Osteoblast (primary cell): ENCODE measurements around the gene BTNL9. TPM values are rescaled to one million over a fixed set of nuclear protein-coding genes. Genes with fewer than 3 reads are reported as not detected.
"Not testable (repeated sequence)": the region's sequence is repeated elsewhere in the genome, so short reads cannot be mapped to it uniquely, and the experiment has no call there.

Source experiments
- DNase-seq: peaks from one replicate; pipeline ENCODE4 v3.0.0; 2011; ENCODE audit warnings: low spot score, mixed read lengths; ENCODE audit not compliant: insufficient read length; ENCODE audit errors: missing footprints
- H2AFZ ChIP-seq: 2 replicates; pipeline ENCODE4 v1.6.0; 2011; ENCODE audit warnings: mild to moderate bottlenecking, low read length
- H3K27ac ChIP-seq: 2 replicates; pipeline ENCODE4 v1.5.1; 2011; ENCODE audit warnings: mild to moderate bottlenecking, low read depth, low read length, moderate library complexity
- H3K27me3 ChIP-seq: 2 replicates; pipeline ENCODE4 v1.6.0; 2012; ENCODE audit warnings: mild to moderate bottlenecking, control low read depth, inconsistent platforms, low read length, moderate library complexity; ENCODE audit not compliant: insufficient read depth
- H3K36me3 ChIP-seq: 2 replicates; pipeline ENCODE4 v1.5.1; 2011; ENCODE audit warnings: mild to moderate bottlenecking, low read length, control low read depth, moderate library complexity; ENCODE audit not compliant: insufficient read depth
- H3K4me1 ChIP-seq: 2 replicates; pipeline ENCODE4 v1.5.1; 2011; ENCODE audit warnings: mild to moderate bottlenecking, low read length, control low read depth, moderate library complexity; ENCODE audit not compliant: insufficient read depth
- H3K4me2 ChIP-seq: 2 replicates; pipeline ENCODE4 v1.6.0; 2011; ENCODE audit warnings: mild to moderate bottlenecking, low read length; ENCODE audit not compliant: insufficient read depth
- H3K4me3 ChIP-seq: fragments of 200-600 bp; sonication (generic); 3 replicates; pipeline ENCODE4 v1.5.1; 2012; ENCODE audit warnings: mild to moderate bottlenecking, low read length, inconsistent platforms; ENCODE audit not compliant: insufficient read depth
- H3K79me2 ChIP-seq: 2 replicates; pipeline ENCODE4 v1.6.0; 2012; ENCODE audit warnings: mild to moderate bottlenecking, low read length, control low read depth, inconsistent platforms; ENCODE audit not compliant: insufficient read depth
- H3K9me3 ChIP-seq: 2 replicates; pipeline ENCODE4 v1.5.1; 2011; ENCODE audit warnings: low read depth, low read length, control low read depth
- H4K20me1 ChIP-seq: 2 replicates; pipeline ENCODE4 v1.6.0; 2012; ENCODE audit warnings: mild to moderate bottlenecking, low read length, control low read depth; ENCODE audit not compliant: insufficient read depth
- total RNA-seq: library from RNA; depleted of rRNA; stranded (reverse); fragments of >200 nt; gene quantifications from 2 replicates; pipeline ENCODE4 v1.2.3, GENCODE V29; 2012
- TF ChIP-seq, protein P1 (sequence below): IDR thresholded peaks from 2 replicates; pipeline ENCODE4 v1.5.1; 2011; ENCODE audit warnings: mild to moderate bottlenecking, low read depth, low read length, moderate library complexity; ENCODE audit errors: extremely low read depth

Gene BTNL9
- total RNA-seq, 1 donor, result not detected

DNA sequence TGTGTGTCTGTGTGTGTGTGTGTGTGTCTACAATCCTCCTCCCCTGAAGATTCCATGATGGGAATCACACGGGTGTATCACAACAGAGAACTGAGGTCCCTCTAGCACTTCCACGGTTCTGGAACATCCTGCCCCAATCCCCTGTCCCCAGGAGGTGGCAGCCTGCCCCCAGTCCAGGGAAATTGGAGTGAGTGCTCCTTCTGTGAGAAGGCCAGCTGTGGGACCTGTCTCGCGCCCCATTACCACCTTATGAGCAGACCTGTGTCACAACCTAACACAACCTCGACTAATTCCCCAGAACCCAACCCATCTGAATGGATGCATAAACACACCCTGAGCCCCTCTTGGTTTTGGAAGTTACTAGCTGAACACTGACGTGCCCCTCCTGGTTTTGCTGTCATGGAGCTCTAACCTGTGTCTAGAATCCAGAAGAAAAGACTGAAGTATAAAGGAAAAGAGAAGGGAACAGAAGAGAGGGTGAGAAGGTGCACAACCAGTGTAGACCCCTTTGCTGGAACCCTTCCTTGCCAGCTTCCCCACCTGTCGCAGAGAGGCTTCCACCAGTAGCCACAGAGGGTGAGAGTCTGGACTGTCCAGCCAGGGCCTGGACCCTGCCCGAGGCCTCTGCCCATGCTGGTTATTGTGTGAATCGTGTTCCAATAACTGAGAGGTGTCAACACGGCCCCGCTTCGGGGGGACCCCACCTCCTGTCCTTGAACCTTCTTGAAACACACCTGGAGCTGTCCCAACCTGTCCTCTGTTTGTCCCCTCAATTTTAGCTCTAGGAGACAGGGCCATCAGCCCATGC is 3.4 kb downstream of the BTNL9 start:
- H3K79me2 ChIP-seq, result no peaks in the 10 kb centered on the region
- no peaks in the 10 kb centered on the region for H3K36me3 ChIP-seq
- H3K27me3 ChIP-seq, result peaks cover 9% of the 10 kb centered on the region
- H4K20me1 ChIP-seq, result no peaks in the 10 kb centered on the region
- no peak overlapping the region for H3K27ac ChIP-seq
- no peaks in the 10 kb centered on the region for H3K9me3 ChIP-seq
- H3K4me1 ChIP-seq, result no peaks in the 10 kb centered on the region
- no peak for DNase-seq
- no peak overlapping the region for H3K4me3 ChIP-seq
- no peak overlapping the region for H2AFZ ChIP-seq
- TF ChIP-seq, protein P1, sequence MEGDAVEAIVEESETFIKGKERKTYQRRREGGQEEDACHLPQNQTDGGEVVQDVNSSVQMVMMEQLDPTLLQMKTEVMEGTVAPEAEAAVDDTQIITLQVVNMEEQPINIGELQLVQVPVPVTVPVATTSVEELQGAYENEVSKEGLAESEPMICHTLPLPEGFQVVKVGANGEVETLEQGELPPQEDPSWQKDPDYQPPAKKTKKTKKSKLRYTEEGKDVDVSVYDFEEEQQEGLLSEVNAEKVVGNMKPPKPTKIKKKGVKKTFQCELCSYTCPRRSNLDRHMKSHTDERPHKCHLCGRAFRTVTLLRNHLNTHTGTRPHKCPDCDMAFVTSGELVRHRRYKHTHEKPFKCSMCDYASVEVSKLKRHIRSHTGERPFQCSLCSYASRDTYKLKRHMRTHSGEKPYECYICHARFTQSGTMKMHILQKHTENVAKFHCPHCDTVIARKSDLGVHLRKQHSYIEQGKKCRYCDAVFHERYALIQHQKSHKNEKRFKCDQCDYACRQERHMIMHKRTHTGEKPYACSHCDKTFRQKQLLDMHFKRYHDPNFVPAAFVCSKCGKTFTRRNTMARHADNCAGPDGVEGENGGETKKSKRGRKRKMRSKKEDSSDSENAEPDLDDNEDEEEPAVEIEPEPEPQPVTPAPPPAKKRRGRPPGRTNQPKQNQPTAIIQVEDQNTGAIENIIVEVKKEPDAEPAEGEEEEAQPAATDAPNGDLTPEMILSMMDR, result no peak
- no peak overlapping the region for H3K4me2 ChIP-seq

DNA sequence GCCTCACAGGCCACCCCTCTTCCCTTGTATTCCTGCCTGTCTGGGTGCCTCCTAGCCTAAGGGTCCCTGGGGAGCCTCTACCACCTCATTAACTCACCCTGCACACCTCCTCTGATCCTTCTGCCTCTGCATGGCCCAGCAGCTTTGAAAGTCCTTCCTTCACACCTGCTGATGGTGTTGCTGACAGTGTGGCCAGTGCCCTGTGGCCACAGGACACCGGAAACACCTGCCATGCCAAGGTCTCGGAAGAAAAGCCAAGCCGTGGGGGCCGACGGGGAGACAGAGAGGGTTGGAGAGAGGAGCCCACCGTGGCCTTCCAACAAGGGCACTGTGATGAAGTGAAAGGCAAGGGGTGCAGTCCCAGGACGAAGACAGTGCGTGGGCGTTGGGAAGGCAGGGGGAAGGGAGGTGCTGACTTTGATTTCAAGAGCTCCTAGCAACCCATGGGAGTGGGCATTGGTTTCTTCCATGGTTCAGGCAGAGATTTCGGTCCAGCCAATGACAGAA is 4.1 kb downstream of the BTNL9 start:
- no peaks in the 10 kb centered on the region for H3K36me3 ChIP-seq
- H3K27me3 ChIP-seq, result peaks cover 9% of the 10 kb centered on the region
- no peak overlapping the region for H2AFZ ChIP-seq
- DNase-seq, result no peak
- no peaks in the 10 kb centered on the region for H3K79me2 ChIP-seq
- H3K4me3 ChIP-seq, result no peak overlapping the region
- no peak overlapping the region for H3K4me2 ChIP-seq
- H3K9me3 ChIP-seq, result no peaks in the 10 kb centered on the region
- TF ChIP-seq, protein P1, result no peak
- H3K4me1 ChIP-seq, result no peaks in the 10 kb centered on the region
- no peak overlapping the region for H3K27ac ChIP-seq
- H4K20me1 ChIP-seq, result no peaks in the 10 kb centered on the region

DNA sequence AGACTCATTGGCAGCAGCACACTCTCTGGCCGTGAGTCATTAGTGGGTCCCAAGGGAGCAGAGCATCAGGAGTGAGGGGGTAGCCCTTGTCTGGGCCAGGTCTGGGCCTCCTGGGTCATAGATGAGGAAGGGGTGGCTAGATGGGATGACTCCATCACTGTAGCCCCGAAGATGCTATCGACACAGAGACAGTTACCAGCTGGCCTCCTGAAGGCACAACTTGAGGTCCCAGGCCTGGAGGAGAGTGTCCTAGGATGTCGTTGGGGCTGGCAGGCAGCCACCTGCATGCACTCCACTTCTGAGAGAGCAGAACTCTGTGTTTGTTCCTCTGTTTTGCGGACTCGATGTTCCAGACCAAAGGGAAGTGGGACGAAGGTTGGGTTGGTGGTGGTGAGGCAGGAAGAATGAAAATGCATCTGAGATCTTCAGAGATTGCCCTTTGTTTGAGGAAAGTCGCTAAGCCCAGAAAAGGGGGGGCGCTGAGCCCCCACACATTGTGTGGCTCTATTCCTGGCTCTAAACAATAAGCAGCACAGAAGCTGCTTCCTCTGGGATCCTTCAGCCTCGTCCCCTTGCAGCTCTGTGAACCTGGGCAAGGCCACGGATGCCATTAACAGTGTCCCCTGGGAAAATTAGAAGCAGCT is 4.7 kb downstream of the BTNL9 start:
- H4K20me1 ChIP-seq, result no peaks in the 10 kb centered on the region
- H3K9me3 ChIP-seq, result no peaks in the 10 kb centered on the region
- no peaks in the 10 kb centered on the region for H3K4me1 ChIP-seq
- no peak overlapping the region for H3K27ac ChIP-seq
- H3K4me3 ChIP-seq, result no peak overlapping the region
- no peak overlapping the region for H3K4me2 ChIP-seq
- no peaks in the 10 kb centered on the region for H3K36me3 ChIP-seq
- no peak overlapping the region for H2AFZ ChIP-seq
- H3K79me2 ChIP-seq, result no peaks in the 10 kb centered on the region
- DNase-seq, result no peak
- H3K27me3 ChIP-seq, result peaks cover 9% of the 10 kb centered on the region
- TF ChIP-seq, protein P1, result no peak

DNA sequence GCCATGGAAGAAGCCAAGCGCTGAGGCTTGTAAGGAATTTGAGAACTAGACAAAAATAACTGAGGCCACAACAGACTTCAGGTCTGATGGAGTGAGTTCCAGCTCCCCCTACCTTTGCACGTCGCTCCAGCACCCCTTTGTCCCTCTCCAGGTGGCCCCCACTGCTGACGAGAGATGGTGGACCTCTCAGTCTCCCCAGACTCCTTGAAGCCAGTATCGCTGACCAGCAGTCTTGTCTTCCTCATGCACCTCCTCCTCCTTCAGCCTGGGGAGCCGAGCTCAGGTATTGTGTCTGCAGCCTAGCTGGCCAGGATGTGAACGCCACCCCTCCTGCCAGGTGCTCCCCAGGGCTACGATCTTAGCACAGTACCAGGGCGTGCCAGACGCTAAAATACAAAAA is 5.2 kb downstream of the BTNL9 start:
- Histone ChIP-seq H2AFZ (no peak overlapping the region), H4K20me1 (no peaks in the 10 kb centered on the region), H3K9me3 (no peaks in the 10 kb centered on the region), H3K27me3 (peaks cover 13% of the 10 kb centered on the region), H3K4me1 (no peaks in the 10 kb centered on the region), H3K27ac (no peak overlapping the region), H3K4me2 (no peak overlapping the region), H3K4me3 (no peak overlapping the region), H3K36me3 (no peaks in the 10 kb centered on the region), H3K79me2 (no peaks in the 10 kb centered on the region)
- TF ChIP-seq, protein P1, result no peak
- DNase-seq, result no peak

DNA sequence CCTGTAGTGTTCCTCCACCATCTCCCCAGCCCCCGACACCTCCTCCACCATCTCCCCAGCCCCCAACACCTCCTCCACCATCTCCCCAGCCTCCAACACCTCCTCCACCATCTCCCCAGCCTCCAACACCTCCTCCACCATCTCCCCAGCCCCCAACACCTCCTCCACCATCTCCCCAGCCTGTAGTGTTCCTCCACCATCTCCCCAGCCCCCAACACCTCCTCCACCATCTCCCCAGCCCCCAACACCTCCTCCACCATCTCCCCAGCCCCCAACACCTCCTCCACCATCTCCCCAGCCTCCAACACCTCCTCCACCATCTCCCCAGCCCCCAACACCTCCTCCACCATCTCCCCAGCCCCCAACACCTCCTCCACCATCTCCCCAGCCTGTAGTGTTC is 5.8 kb downstream of the BTNL9 start:
- peaks cover 17% of the 10 kb centered on the region for H3K27me3 ChIP-seq
- H3K9me3 ChIP-seq, H3K79me2 ChIP-seq, H4K20me1 ChIP-seq, H3K4me2 ChIP-seq, H3K36me3 ChIP-seq, H3K4me3 ChIP-seq, H3K27ac ChIP-seq, H2AFZ ChIP-seq, DNase-seq, H3K4me1 ChIP-seq: not testable (repeated sequence)
